HepG2 (cell line): Measurements from ENCODE around the gene MYH9. TPM values are rescaled to one million over a fixed set of nuclear protein-coding genes. Genes with fewer than 3 reads are reported as not detected.
A peak's percentile ranks its signal among the peaks of the same experiment; 100 is the strongest.

Source experiments
- BCL6 ChIP-seq: IDR thresholded peaks from 2 replicates; pipeline ENCODE4 v1.6.1; 2016; ENCODE audit warnings: missing genetic modification reagents, missing compliant biosample characterization
- CTCF ChIP-seq: sonication (generic); formaldehyde crosslinking; IDR thresholded peaks from 2 replicates; pipeline ENCODE4 v1.5.0; 2020; ENCODE audit warnings: mild to moderate bottlenecking, missing genetic modification reagents, moderate library complexity
- IKZF5 ChIP-seq: IDR thresholded peaks from 2 replicates; pipeline ENCODE4 v1.6.1; 2018; ENCODE audit warnings: missing genetic modification reagents, mild to moderate bottlenecking, missing compliant biosample characterization
- ISL2 ChIP-seq: sonication (generic); formaldehyde crosslinking; IDR thresholded peaks from 2 replicates; pipeline ENCODE4 v1.5.0; 2020; ENCODE audit warnings: missing genetic modification reagents
- JARID2 ChIP-seq: sonication (generic); formaldehyde crosslinking; IDR thresholded peaks from 2 replicates; pipeline ENCODE4 v1.8.1; 2023; ENCODE audit warnings: missing genetic modification reagents, inconsistent platforms; ENCODE audit not compliant: insufficient replicate concordance
- MBNL3 ChIP-seq: fragments of 250-450 bp; sonication (Bioruptor Pico); conservative IDR thresholded peaks from 2 replicates; pipeline ENCODE4 v1.8.0; 2022; ENCODE audit warnings: mild to moderate bottlenecking, inconsistent platforms
- PAXIP1 ChIP-seq: sonication (generic); formaldehyde crosslinking; conservative IDR thresholded peaks from 2 replicates; pipeline ENCODE4 v1.4.0; 2020; ENCODE audit warnings: mild to moderate bottlenecking, missing genetic modification reagents, moderate library complexity
- PRDM10 ChIP-seq: sonication (generic); formaldehyde crosslinking; IDR thresholded peaks from 2 replicates; pipeline ENCODE4 v1.4.0; 2020; ENCODE audit warnings: low read depth, missing genetic modification reagents
- SNAPC2 ChIP-seq: sonication (generic); formaldehyde crosslinking; IDR thresholded peaks from 2 replicates; pipeline ENCODE4 v1.8.1; 2022; ENCODE audit warnings: mild to moderate bottlenecking, missing genetic modification reagents
- SRSF9 ChIP-seq: fragments of 200-400 bp; formaldehyde crosslinking; IDR thresholded peaks from 2 replicates; pipeline ENCODE4 v1.6.1; 2018; ENCODE audit warnings: borderline replicate concordance, mild to moderate bottlenecking, low read depth, low read length; ENCODE audit not compliant: insufficient read depth, poor library complexity, severe bottlenecking
- ZBTB10 ChIP-seq: sonication (generic); formaldehyde crosslinking; IDR thresholded peaks from 2 replicates; pipeline ENCODE4 v1.4.0; 2020; ENCODE audit warnings: missing genetic modification reagents, borderline replicate concordance
- ZNF263 ChIP-seq: sonication (generic); formaldehyde crosslinking; IDR thresholded peaks from 2 replicates; pipeline ENCODE4 v1.4.0; 2020; ENCODE audit warnings: missing genetic modification reagents
- ZNF678 ChIP-seq: sonication (generic); formaldehyde crosslinking; IDR thresholded peaks from 2 replicates; pipeline ENCODE4 v1.4.0; 2020; ENCODE audit warnings: mild to moderate bottlenecking, missing genetic modification reagents
- polyA plus RNA-seq, 8 experiments: library from polyadenylated mRNA; depleted of rRNA in 3 of 8; stranded (reverse) in 7 of 8; unstranded in 1 of 8; fragments of >200 nt; fragmentation: Illumina TruSeq in 4 of 8; extraction: Trizol in 4 of 8; gene quantifications; 2 replicates each; pipeline versions ENCODE4 v1.2.1 to v1.2.3, GENCODE V29; 2011 to 2016; ENCODE audit warnings: low read depth in 4 of 8, missing spikeins in 1 of 8, mixed read lengths in 1 of 8; ENCODE audit not compliant: insufficient read depth in 1 of 8
- total RNA-seq, 5 experiments: library from RNA; depleted of rRNA; stranded (reverse); fragments of >200 nt; fragmentation: Illumina TruSeq; extraction: Trizol; gene quantifications; 2 replicates each; pipeline ENCODE4 v1.2.3, GENCODE V29; 2016; ENCODE audit warnings: low read depth in 1 of 5

Gene MYH9
- total and polyA plus RNA-seq, 2 of the 13 experiments (the other 11 are each of a cell fraction or from before 2014, with no cell fraction given), result 50.7 to 98.5 TPM

GRCh38 chr22:36435516-36436415, 48.0 kb upstream of the MYH9 start (continued):
- TF ChIP-seq PAXIP1 (CRISPR knock-in tag) (peak; percentile 83), SNAPC2 (CRISPR knock-in tag) (0 out of 2 replicates have a peak, but pooled peaks have one; percentile 69), ZNF263 (CRISPR knock-in tag) (0 out of 2 replicates have a peak, but pooled peaks have one; percentile 12), JARID2 (CRISPR knock-in tag) (no peak), ZNF678 (CRISPR knock-in tag) (no peak), IKZF5 (CRISPR knock-in tag) (peak; percentile 20; the same call in 1 of the 2 replicates), BCL6 (peak; percentile 62), SRSF9 (no peak), ZBTB10 (CRISPR knock-in tag) (peak; percentile 55; the same call in 1 of the 2 replicates), MBNL3 (CRISPR knock-in tag) (no peak), PRDM10 (CRISPR knock-in tag) (0 out of 2 replicates have a peak, but pooled peaks have one; percentile 18), CTCF (peak; percentile 45), ISL2 (CRISPR knock-in tag) (peak; percentile 61; the same call in 1 of the 2 replicates)
